ENCODE data around the gene NARS2. TPM values are rescaled to one million over a fixed set of nuclear protein-coding genes. Genes with fewer than 3 reads are reported as not detected.

The NARS2 gene
- total and polyA plus RNA-seq, 9 of the 15 experiments (the other 6 are each of a cell fraction or from before 2014, with no cell fraction given) = 26.8 to 48.0 (median 34.2) TPM

DNA sequence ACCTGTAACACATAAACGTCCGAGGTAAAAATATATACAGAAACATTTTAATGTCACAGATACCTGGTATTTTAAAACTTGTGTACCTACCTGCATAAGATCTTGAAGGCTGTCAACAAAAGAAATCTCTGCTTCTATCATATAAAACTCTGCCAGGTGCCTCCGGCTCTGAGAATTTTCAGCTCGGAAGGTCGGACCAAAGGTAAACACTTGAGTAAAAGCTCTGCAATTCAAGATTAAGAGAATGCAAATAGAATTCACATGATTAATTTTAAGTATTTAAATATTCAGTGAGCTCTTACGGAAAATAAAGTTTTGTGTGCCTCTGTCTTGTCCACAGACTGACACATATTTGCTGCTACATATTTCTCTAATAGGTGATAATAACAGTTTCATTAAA, 81.7 kb downstream of the NARS2 start:
- H2AFZ ChIP-seq (ENCODE audit: low read depth, low read length) = no peak overlapping the region
- no peaks in the 10 kb centered on the region for H3K79me2 ChIP-seq (ENCODE audit: control insufficient read depth, insufficient read depth, low read length)
- 86% methylated on average over 6 of the region's 6 CpGs for WGBS (ENCODE audit: insufficient coverage, low coverage, missing lambda C conversion rate)
- no peak for FAIRE-seq
- no peaks in the 10 kb centered on the region for H3K9me3 ChIP-seq (replicated peaks; ENCODE audit: control insufficient read depth, insufficient read depth, low read depth, low read length)
- ATAC-seq = no peak
- no peak overlapping the region for H3K27ac ChIP-seq (ENCODE audit: extremely low read depth, low read depth, low read length)
- no peaks in the 10 kb centered on the region for H3K9me1 ChIP-seq (ENCODE audit: control insufficient read depth, insufficient read depth, low read length)
- H3K36me3 ChIP-seq (ENCODE audit: control insufficient read depth, insufficient read depth, low read length) = peaks cover 10% of the 10 kb centered on the region; the same call in 2 of the 3 replicates
- no peak for DNase-seq (ENCODE audit: extremely low read depth in 1 of 4, low spot score in 3 of 4)
- no TSS peak for BruUV-seq (replicated peaks)
- H3K9ac ChIP-seq (ENCODE audit: insufficient read depth in 1 of 2, low read depth in 2 of 2, low read length in 2 of 2) = no peak overlapping the region
- H4K20me1 ChIP-seq (replicated peaks; ENCODE audit: control insufficient read depth, insufficient read depth, low read length) = no peaks in the 10 kb centered on the region
- H3K4me2 ChIP-seq (ENCODE audit: insufficient read depth, low read length) = no peak overlapping the region
- H3K4me1 ChIP-seq (replicated peaks in 1 of 2; ENCODE audit: control insufficient read depth in 2 of 2, insufficient read depth in 2 of 2, low read length in 2 of 2) = no peaks in the 10 kb centered on the region
- no peak overlapping the region for H3K4me3 ChIP-seq
- POLR2A ChIA-PET = interaction anchor here (0.9 kb wide), 1 partner anchor 23 kb away, joined by 3 read pairs; no protein-coding TSS in a partner anchor
- intact Hi-C loops (cut with micrococcal nuclease) = loop anchor here (1.0 kb wide), 1 partner anchor 23 kb away; no protein-coding TSS in a partner anchor
- in situ Hi-C loops (cut with MboI) = no loop called here
- CTCF ChIA-PET (ENCODE audit: low intra/inter-chr PET ratio) = no interaction called here
- no peak for TF ChIP-seq THAP7 (CRISPR knock-in tag; IDR thresholded peaks at IDR 0.05)
- no peak for TF ChIP-seq ZNF175 (CRISPR knock-in tag; IDR thresholded peaks at IDR 0.05; ENCODE audit: low read depth)
- no peaks in the 10 kb centered on the region for H3K27me3 ChIP-seq (ENCODE audit: control insufficient read depth in 2 of 2, insufficient read depth in 2 of 2, low read length in 2 of 2)

DNA sequence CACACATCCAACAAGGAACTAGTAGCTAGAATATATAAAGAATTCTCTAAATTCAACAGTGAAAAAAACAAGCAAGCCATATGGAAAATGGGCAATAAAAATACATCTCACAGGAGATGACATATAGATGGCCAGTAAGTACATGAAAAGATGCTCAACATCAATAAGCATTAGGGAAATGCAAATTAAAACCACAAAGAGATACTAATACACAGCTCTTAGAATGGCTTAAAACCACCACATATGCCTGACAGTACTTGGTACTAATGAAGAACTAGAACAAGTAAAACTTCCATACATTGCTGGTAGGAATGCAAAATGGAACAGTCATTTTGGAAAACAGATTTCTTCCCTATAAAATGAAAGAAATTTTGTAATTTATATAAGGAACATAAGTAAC, 85.5 kb downstream of the NARS2 start:
- Histone ChIP-seq H3K9me1 (ENCODE audit: control insufficient read depth, insufficient read depth, low read length) (no peaks in the 10 kb centered on the region), H3K27me3 (ENCODE audit: control insufficient read depth in 2 of 2, insufficient read depth in 2 of 2, low read length in 2 of 2) (no peaks in the 10 kb centered on the region), H3K4me2 (ENCODE audit: insufficient read depth, low read length) (no peak overlapping the region), H3K9me3 (replicated peaks; ENCODE audit: control insufficient read depth, insufficient read depth, low read depth, low read length) (no peaks in the 10 kb centered on the region), H3K4me3 (no peak overlapping the region), H3K36me3 (ENCODE audit: control insufficient read depth, insufficient read depth, low read length) (peaks cover 11% of the 10 kb centered on the region; the same call in 2 of the 3 replicates), H3K27ac (ENCODE audit: extremely low read depth, low read depth, low read length) (no peak overlapping the region), H3K79me2 (ENCODE audit: control insufficient read depth, insufficient read depth, low read length) (no peaks in the 10 kb centered on the region), H2AFZ (ENCODE audit: low read depth, low read length) (no peak overlapping the region), H3K4me1 (replicated peaks in 1 of 2; ENCODE audit: control insufficient read depth in 2 of 2, insufficient read depth in 2 of 2, low read length in 2 of 2) (no peaks in the 10 kb centered on the region), H4K20me1 (replicated peaks; ENCODE audit: control insufficient read depth, insufficient read depth, low read length) (no peaks in the 10 kb centered on the region), H3K9ac (ENCODE audit: insufficient read depth in 1 of 2, low read depth in 2 of 2, low read length in 2 of 2) (no peak overlapping the region)
- in situ Hi-C loops (cut with MboI) = no loop called here
- no peak for FAIRE-seq
- CTCF ChIA-PET (ENCODE audit: low intra/inter-chr PET ratio) = no interaction called here
- intact Hi-C loops (cut with micrococcal nuclease) = no loop called here
- no peak for ATAC-seq
- no peak for DNase-seq (ENCODE audit: extremely low read depth in 1 of 4, low spot score in 3 of 4)
- BruUV-seq (replicated peaks) = no TSS peak
- POLR2A ChIA-PET = interaction anchor here (0.8 to 1.5 kb wide), 2 partner anchors 8 to 17 kb away, joined by 3 read pairs; no protein-coding TSS in a partner anchor
- no peak for TF ChIP-seq DMBX1 (CRISPR knock-in tag; IDR thresholded peaks at IDR 0.05; ENCODE audit: borderline replicate concordance)
- TF ChIP-seq HNRNPL (IDR thresholded peaks at IDR 0.05; ENCODE audit: low read depth, low read length) = no peak
- TF ChIP-seq, protein P1, sequence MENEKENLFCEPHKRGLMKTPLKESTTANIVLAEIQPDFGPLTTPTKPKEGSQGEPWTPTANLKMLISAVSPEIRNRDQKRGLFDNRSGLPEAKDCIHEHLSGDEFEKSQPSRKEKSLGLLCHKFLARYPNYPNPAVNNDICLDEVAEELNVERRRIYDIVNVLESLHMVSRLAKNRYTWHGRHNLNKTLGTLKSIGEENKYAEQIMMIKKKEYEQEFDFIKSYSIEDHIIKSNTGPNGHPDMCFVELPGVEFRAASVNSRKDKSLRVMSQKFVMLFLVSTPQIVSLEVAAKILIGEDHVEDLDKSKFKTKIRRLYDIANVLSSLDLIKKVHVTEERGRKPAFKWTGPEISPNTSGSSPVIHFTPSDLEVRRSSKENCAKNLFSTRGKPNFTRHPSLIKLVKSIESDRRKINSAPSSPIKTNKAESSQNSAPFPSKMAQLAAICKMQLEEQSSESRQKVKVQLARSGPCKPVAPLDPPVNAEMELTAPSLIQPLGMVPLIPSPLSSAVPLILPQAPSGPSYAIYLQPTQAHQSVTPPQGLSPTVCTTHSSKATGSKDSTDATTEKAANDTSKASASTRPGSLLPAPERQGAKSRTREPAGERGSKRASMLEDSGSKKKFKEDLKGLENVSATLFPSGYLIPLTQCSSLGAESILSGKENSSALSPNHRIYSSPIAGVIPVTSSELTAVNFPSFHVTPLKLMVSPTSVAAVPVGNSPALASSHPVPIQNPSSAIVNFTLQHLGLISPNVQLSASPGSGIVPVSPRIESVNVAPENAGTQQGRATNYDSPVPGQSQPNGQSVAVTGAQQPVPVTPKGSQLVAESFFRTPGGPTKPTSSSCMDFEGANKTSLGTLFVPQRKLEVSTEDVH (IDR thresholded peaks at IDR 0.05; ENCODE audit: low read depth, partially characterized antibody) = no peak
- TF ChIP-seq MYBL2 (IDR thresholded peaks at IDR 0.05; ENCODE audit: low read depth) = no peak
- TF ChIP-seq MYBL2 (CRISPR knock-in tag; IDR thresholded peaks at IDR 0.05; ENCODE audit: borderline replicate concordance) = no peak
- no peak for TF ChIP-seq FOXM1 (IDR thresholded peaks at IDR 0.05; ENCODE audit: low read depth)
- TF ChIP-seq FOXM1 (CRISPR knock-in tag; IDR thresholded peaks at IDR 0.05; ENCODE audit: low read depth) = no peak
- no peak for TF ChIP-seq TARDBP (IDR thresholded peaks at IDR 0.05)
- TF ChIP-seq ZNF274 (IDR thresholded peaks at IDR 0.05; ENCODE audit: borderline replicate concordance, low read depth, low read length) = no peak
- TF ChIP-seq MTA2 (IDR thresholded peaks at IDR 0.05; ENCODE audit: low read depth) = no peak
- no peak for TF ChIP-seq ZNF24 (IDR thresholded peaks at IDR 0.05)
- no peak for TF ChIP-seq ZFX (CRISPR knock-in tag; IDR thresholded peaks at IDR 0.05)

All from K562 (cell line).